Left cardiac atrium (tissue), 4 donors: ENCODE results near the gene MEMO1. TPM values are rescaled to one million over a fixed set of nuclear protein-coding genes. Genes with fewer than 3 reads are reported as not detected.
"Not testable (repeated sequence)": the region's sequence is repeated elsewhere in the genome, so short reads cannot be mapped to it uniquely, and the experiment has no call there.

Source experiments
- ATAC-seq, 2 donors: fragments of 200-7000 bp; cut with Tn5 transposase; one replicate each; pipeline ENCODE4 v1.9.1; 2020; ENCODE audit warnings: mild to moderate bottlenecking in 2 of 2, moderate library complexity in 2 of 2
- DNase-seq: peaks from one replicate; pipeline ENCODE4 v3.0.0-alpha.2; 2020
- intact Hi-C, 2 donors: fragments of 100-400 bp; cut with DNase I; formaldehyde crosslinking; loops; one replicate each; pipeline versions ENCODE4 v1.14.1 to v1.15.1; 2022 to 2023
- total RNA-seq, 2 donors: library from RNA; stranded (reverse); fragmentation: NEBNext Ultra II Directional; extraction: Animal tissue kit (Norgen Biotek cat#: 25700); gene quantifications; one replicate each; pipeline ENCODE4 v1.2.1, GENCODE V29; 2021
- donor health status: DM: no; HTN: yes; CAD: no.
- donor health status: DM: no; HTN: yes; CAD: no; lungs with severe emphysema.
- donor health status: DM: yes; HTN: yes; CAD: no.
- donor health status: Dilated cardiomyopathy.

The MEMO1 gene
- total RNA-seq, 2 donors from 2014 or later, result 33.1 to 37.5 TPM

- intact Hi-C loops, result no loop called here
- ATAC-seq, result no peak
These were observed 136.7 kb downstream of the MEMO1 start for GRCh38 chr2:31874071-31874470.

GRCh38 chr2:31865215-31865614, 145.6 kb downstream of the MEMO1 start:
- ATAC-seq (no peak), DNase-seq (no peak)
- intact Hi-C loops, result no loop called here

More at GRCh38 chr2:31874071-31874470, 136.7 kb downstream of the MEMO1 start:
- DNase-seq, result no peak

GRCh38 chr2:31863867-31864266, 146.9 kb downstream of the MEMO1 start:
- no peak for ATAC-seq
- intact Hi-C loops, result no loop called here
- no peak for DNase-seq

GRCh38 chr2:31863015-31863656, 147.7 kb downstream of the MEMO1 start:
- intact Hi-C loops, DNase-seq, ATAC-seq: not testable (repeated sequence)

GRCh38 chr2:31859959-31860358, 150.8 kb downstream of the MEMO1 start:
- intact Hi-C loops, result no loop called here
- DNase-seq, result no peak
- no peak for ATAC-seq

- intact Hi-C loops, result no loop called here
- DNase-seq (no peak), ATAC-seq (no peak)
These were observed 157.3 kb downstream of the MEMO1 start for GRCh38 chr2:31853521-31853920.

GRCh38 chr2:31842150-31842549, 168.7 kb downstream of the MEMO1 start:
- intact Hi-C loops, ATAC-seq, DNase-seq: not testable (repeated sequence)

GRCh38 chr2:31835450-31835849, 175.4 kb downstream of the MEMO1 start:
- ATAC-seq (no peak), DNase-seq (no peak)
- intact Hi-C loops, result no loop called here

GRCh38 chr2:31832363-31832762, 178.4 kb downstream of the MEMO1 start:
- intact Hi-C loops, result no loop called here
- ATAC-seq (no peak), DNase-seq (no peak)

GRCh38 chr2:31831585-31831984, 179.2 kb downstream of the MEMO1 start:
- DNase-seq (no peak), ATAC-seq (no peak)
- intact Hi-C loops, result no loop called here

GRCh38 chr2:31828891-31829290, 181.9 kb downstream of the MEMO1 start:
- intact Hi-C loops, result no loop called here
- DNase-seq (no peak), ATAC-seq (no peak)

GRCh38 chr2:31823558-31823957, 187.2 kb downstream of the MEMO1 start:
- DNase-seq (no peak), ATAC-seq (no peak)
- intact Hi-C loops, result no loop called here

GRCh38 chr2:31822587-31822986, 188.2 kb downstream of the MEMO1 start:
- ATAC-seq (no peak), DNase-seq (no peak)
- intact Hi-C loops, result no loop called here

Other genes starting within 250 kb of the MEMO1 start
- 10 to 100 TPM; 37.3 to 39.9 TPM for gene DPY30, start 28.8 kb upstream of the MEMO1 start, total RNA-seq
- gene SPAST, start 52.5 kb upstream of the MEMO1 start, total RNA-seq, result 1 to 10 TPM; 8.0 to 9.2 TPM
- 10 to 100 TPM; 13.9 to 19.6 TPM for gene SLC30A6, start 154.9 kb upstream of the MEMO1 start, total RNA-seq